ENCODE data around the gene FBXW11. TPM values are rescaled to one million over a fixed set of nuclear protein-coding genes. Genes with fewer than 3 reads are reported as not detected.

The FBXW11 gene
- polyA plus RNA-seq, 1 donor: 58.1 TPM

- DNase-seq: no peak
Observed at GRCh38 chr5:171868236-171868635, 138.2 kb downstream of the FBXW11 start.

GRCh38 chr5:171867786-171868185 lies 138.7 kb downstream of the FBXW11 start:
- no peak for DNase-seq

GRCh38 chr5:171865471-171865870 lies 141.0 kb downstream of the FBXW11 start:
- DNase-seq: no peak

GRCh38 chr5:171863935-171864334 lies 142.5 kb downstream of the FBXW11 start:
- no peak for DNase-seq

GRCh38 chr5:171862624-171863023 lies 143.8 kb downstream of the FBXW11 start:
- DNase-seq: no peak

GRCh38 chr5:171861381-171861780 lies 145.1 kb downstream of the FBXW11 start:
- no peak for DNase-seq

GRCh38 chr5:171858303-171858702 lies 148.1 kb downstream of the FBXW11 start:
- no peak for DNase-seq

GRCh38 chr5:171857489-171857876 lies 149.0 kb downstream of the FBXW11 start:
- no peak for DNase-seq

GRCh38 chr5:171855798-171856763 lies 150.4 kb downstream of the FBXW11 start:
- no peak for DNase-seq

- no peak for DNase-seq
Observed at GRCh38 chr5:171855265-171855664, 151.2 kb downstream of the FBXW11 start.

GRCh38 chr5:171852255-171852681 lies 154.2 kb downstream of the FBXW11 start:
- DNase-seq: no peak

GRCh38 chr5:171851251-171851650 lies 155.2 kb downstream of the FBXW11 start:
- DNase-seq: no peak

GRCh38 chr5:171850324-171850947 lies 156.0 kb downstream of the FBXW11 start:
- DNase-seq: no peak

- DNase-seq: no peak
Observed at GRCh38 chr5:171849585-171850323, 156.7 kb downstream of the FBXW11 start.

GRCh38 chr5:171848911-171849520 lies 157.4 kb downstream of the FBXW11 start:
- DNase-seq: no peak

GRCh38 chr5:171848486-171848885 lies 158.0 kb downstream of the FBXW11 start:
- no peak for DNase-seq

GRCh38 chr5:171848006-171848405 lies 158.4 kb downstream of the FBXW11 start:
- DNase-seq: no peak

GRCh38 chr5:171847026-171847425 lies 159.4 kb downstream of the FBXW11 start:
- no peak for DNase-seq

GRCh38 chr5:171846323-171846722 lies 160.1 kb downstream of the FBXW11 start:
- no peak for DNase-seq

- no peak for DNase-seq
Observed at GRCh38 chr5:171845857-171846256, 160.6 kb downstream of the FBXW11 start.

GRCh38 chr5:171845040-171845630 lies 161.3 kb downstream of the FBXW11 start:
- DNase-seq: no peak

All from left kidney (tissue), 2 donors.